ENCODE data around the gene KAT2B.

- TF ChIP-seq POLR2A (IDR thresholded peaks at IDR 0.05) (no peak), POLR2AphosphoS5 (IDR thresholded peaks at IDR 0.05) (no peak), CTCF (IDR thresholded peaks at IDR 0.05 in 8 of 11, conservative IDR thresholded peaks at IDR 0.05 in 3 of 11) (no peak)
Observed at GRCh38 chr3:19997502-19997901, 42.7 kb upstream of the KAT2B start.
